GM12874 (cell line): ENCODE data around the gene SELENOW.

Experiments
- TF ChIP-seq, protein P1 (sequence below): IDR thresholded peaks from 2 replicates; pipeline ENCODE4 v1.5.1; 2011; ENCODE audit warnings: low read depth, mild to moderate bottlenecking, control low read depth, low read length, moderate library complexity; ENCODE audit not compliant: insufficient read depth

SELENOW gene

GRCh38 chr19:47813304-47813994 is 34.9 kb downstream of the SELENOW start:
- TF ChIP-seq, protein P1, sequence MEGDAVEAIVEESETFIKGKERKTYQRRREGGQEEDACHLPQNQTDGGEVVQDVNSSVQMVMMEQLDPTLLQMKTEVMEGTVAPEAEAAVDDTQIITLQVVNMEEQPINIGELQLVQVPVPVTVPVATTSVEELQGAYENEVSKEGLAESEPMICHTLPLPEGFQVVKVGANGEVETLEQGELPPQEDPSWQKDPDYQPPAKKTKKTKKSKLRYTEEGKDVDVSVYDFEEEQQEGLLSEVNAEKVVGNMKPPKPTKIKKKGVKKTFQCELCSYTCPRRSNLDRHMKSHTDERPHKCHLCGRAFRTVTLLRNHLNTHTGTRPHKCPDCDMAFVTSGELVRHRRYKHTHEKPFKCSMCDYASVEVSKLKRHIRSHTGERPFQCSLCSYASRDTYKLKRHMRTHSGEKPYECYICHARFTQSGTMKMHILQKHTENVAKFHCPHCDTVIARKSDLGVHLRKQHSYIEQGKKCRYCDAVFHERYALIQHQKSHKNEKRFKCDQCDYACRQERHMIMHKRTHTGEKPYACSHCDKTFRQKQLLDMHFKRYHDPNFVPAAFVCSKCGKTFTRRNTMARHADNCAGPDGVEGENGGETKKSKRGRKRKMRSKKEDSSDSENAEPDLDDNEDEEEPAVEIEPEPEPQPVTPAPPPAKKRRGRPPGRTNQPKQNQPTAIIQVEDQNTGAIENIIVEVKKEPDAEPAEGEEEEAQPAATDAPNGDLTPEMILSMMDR, result peak; percentile 73

GRCh38 chr19:47813995-47814328 is 35.5 kb downstream of the SELENOW start:
- TF ChIP-seq, protein P1, result no peak

DNA sequence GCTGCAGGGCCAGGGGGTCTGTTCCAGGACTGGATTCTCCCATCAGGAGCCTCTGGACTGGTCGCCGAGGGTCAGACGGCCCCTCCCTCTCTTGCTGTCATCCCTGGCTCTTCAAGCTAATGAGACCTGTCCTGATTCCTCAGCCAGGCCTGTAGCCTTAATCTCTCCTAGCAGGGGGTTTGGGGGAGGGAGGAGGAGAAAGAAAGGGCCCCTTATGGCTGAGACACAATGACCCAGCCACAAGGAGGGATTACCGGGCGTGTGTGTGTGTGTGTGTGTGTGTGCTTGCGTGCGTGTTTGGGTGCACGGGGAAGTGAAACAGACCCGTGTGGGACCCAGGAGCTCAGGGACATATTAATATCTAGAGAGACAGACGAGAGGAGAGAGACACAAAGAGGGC is 41.4 kb downstream of the SELENOW start:
- TF ChIP-seq, protein P1, result no peak

DNA sequence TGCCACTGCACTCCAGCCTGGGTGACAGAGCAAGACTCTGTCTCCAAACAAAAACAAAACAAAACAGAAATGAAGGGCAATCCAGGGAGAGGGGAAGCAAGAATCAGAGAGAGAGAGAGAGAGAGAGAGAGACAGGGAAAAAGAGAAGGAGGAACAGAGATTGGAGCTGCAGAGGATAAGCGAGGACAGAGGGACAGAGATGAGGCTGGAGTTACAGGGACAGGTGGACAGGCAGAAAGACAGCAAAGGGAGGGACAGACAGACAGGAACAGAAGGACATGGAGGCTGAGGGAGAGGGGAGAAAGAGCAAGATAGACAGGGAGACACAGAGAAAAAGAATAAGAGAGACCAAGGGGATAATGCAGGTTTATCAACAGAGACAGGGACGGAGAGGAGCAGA is 41.9 kb downstream of the SELENOW start:
- TF ChIP-seq, protein P1, result no peak

DNA sequence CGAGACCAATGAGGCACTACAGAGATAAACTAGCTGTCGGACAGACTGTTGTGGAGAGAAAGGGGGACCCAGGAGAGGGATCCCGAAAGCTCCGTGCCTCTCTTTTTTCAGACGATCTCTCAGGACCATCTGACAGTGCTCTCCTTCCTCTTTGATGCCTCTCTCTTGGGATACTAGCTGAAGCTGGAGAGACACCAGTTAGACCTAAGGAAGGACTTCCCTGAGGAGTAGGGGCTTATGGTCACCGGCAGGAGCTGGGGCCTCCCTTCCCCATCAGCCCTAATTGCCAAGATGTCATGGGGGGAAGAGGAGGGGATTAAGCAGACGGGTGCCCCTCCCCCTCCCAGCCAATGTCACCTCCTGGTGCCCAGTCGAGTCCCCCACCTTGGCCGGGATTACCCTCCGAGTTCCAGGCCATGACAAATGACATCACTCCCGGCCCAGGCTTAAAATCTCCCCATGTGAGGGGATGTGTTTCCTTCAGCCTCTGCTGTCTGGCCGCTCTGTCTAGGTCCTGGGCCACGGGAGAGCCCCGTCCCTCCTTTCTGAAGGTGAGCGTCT is 43.0 kb downstream of the SELENOW start, which contains the start of gene CRX:
Gene CRX (plus strand): TSS at position 478 of the 561 bp plus-strand sequence. CDS start 12,507 bp downstream, outside the sequence.
- TF ChIP-seq, protein P1, result no peak

GRCh38 chr19:47824396-47824795 is 45.9 kb downstream of the SELENOW start:
- TF ChIP-seq, protein P1, result no peak

DNA sequence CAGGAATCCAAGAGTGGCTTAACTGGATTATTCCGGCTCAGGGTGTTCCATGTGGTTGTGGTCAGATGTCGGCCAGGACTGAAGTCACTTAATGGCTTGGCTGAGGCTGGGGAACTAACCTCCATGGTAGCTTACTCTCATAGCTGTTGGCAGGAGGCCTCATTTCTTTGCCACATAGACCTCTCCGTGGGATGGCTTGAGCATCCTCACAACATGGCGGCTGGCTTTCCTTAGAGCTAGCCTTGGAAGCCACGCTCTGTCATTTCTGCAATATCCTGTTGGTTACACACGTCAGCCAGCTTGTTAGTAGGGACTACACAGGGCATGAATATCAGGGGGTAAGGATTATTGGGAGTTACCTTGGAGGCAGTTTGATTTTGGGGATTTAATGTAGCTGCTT is 48.3 kb downstream of the SELENOW start:
- TF ChIP-seq, protein P1, result no peak
